Fibroblast of lung (primary cell): ENCODE data around the gene IL5RA. TPM values are rescaled to one million over a fixed set of nuclear protein-coding genes. Genes with fewer than 3 reads are reported as not detected.

Experiments
- DNase-seq, 2 donors: peaks; one replicate each; pipeline versions ENCODE4 v3.0.0 to v3.0.0-alpha.2; 2010; ENCODE audit warnings: low read depth in 2 of 2
- H2AFZ ChIP-seq: 2 replicates; pipeline ENCODE4 v1.5.1; 2012; ENCODE audit warnings: low read length, control low read depth, inconsistent platforms
- H3K27ac ChIP-seq: 2 replicates; pipeline ENCODE4 v1.5.1; 2011; ENCODE audit warnings: low read length, control low read depth; ENCODE audit not compliant: insufficient read depth
- H3K27me3 ChIP-seq: 2 replicates; pipeline ENCODE4 v1.5.1; 2011; ENCODE audit warnings: mild to moderate bottlenecking, low read length; ENCODE audit not compliant: control insufficient read depth, insufficient read depth
- H3K36me3 ChIP-seq: 2 replicates; pipeline ENCODE4 v1.5.1; 2011; ENCODE audit warnings: low read length; ENCODE audit not compliant: control insufficient read depth, insufficient read depth
- H3K4me1 ChIP-seq: 2 replicates; pipeline ENCODE4 v1.5.1; 2011; ENCODE audit warnings: low read length; ENCODE audit not compliant: control insufficient read depth, insufficient read depth; ENCODE audit errors: extremely low read depth
- H3K4me2 ChIP-seq: 2 replicates; pipeline ENCODE4 v1.5.1; 2011; ENCODE audit warnings: low read length, control low read depth; ENCODE audit not compliant: insufficient read depth; ENCODE audit errors: extremely low read depth
- H3K4me3 ChIP-seq, 4 experiments: fragments of 200-600 bp in 1 of 4; sonication (generic) in 1 of 4; replicated peaks in 1 of 4; 2 replicates each; pipeline ENCODE4 v1.5.1; 2011 to 2016; ENCODE audit warnings: low read length in 4 of 4, low read depth in 3 of 4, mild to moderate bottlenecking in 3 of 4, control low read depth in 2 of 4, inconsistent platforms in 1 of 4, mixed read lengths in 1 of 4; ENCODE audit not compliant: insufficient read depth in 1 of 4; ENCODE audit errors: control extremely low read depth in 1 of 4
- H3K79me2 ChIP-seq: 2 replicates; pipeline ENCODE4 v1.5.1; 2012; ENCODE audit warnings: mild to moderate bottlenecking, low read length, inconsistent platforms; ENCODE audit not compliant: control insufficient read depth, insufficient read depth
- H3K9ac ChIP-seq: 2 replicates; pipeline ENCODE4 v1.5.1; 2011; ENCODE audit warnings: mild to moderate bottlenecking, low read length, control low read depth; ENCODE audit not compliant: insufficient read depth
- H3K9me3 ChIP-seq: 2 replicates; pipeline ENCODE4 v1.5.1; 2012; ENCODE audit warnings: low read depth, low read length; ENCODE audit not compliant: control insufficient read depth, insufficient read depth
- H4K20me1 ChIP-seq: 2 replicates; pipeline ENCODE4 v1.5.1; 2011; ENCODE audit warnings: low read length; ENCODE audit not compliant: control insufficient read depth, insufficient read depth; ENCODE audit errors: extremely low read depth
- CTCF ChIP-seq, 2 donors: IDR thresholded peaks in 1 of 2; conservative IDR thresholded peaks in 1 of 2; 1 replicate in 1 of 2; 2 replicates in 1 of 2; pipeline ENCODE4 v1.5.1; 2011 to 2012; ENCODE audit warnings: low read length in 2 of 2, control low read depth in 1 of 2, inconsistent platforms in 1 of 2, low read depth in 1 of 2, mild to moderate bottlenecking in 1 of 2
- EZH2 ChIP-seq: IDR thresholded peaks from 2 replicates; pipeline ENCODE4 v1.5.1; 2012; ENCODE audit warnings: low read length, control low read depth, mild to moderate bottlenecking; ENCODE audit errors: missing control alignments
- polyA minus RNA-seq: library from RNA; depleted of rRNA, polyadenylated mRNA; stranded (reverse); fragments of >200 nt; gene quantifications from 2 replicates; pipeline ENCODE4 v1.2.3, GENCODE V29; 2011; ENCODE audit warnings: low replicate concordance
- polyA plus RNA-seq, 2 donors: library from polyadenylated mRNA; depleted of rRNA in 1 of 2; stranded (reverse) in 1 of 2; unstranded in 1 of 2; fragments of >200 nt; gene quantifications; 2 replicates each; pipeline ENCODE4 v1.2.1, GENCODE V29; 2011 to 2012; ENCODE audit warnings: missing spikeins in 1 of 2
- total RNA-seq: library from RNA; depleted of rRNA; stranded (reverse); fragments of >200 nt; gene quantifications from 2 replicates; pipeline ENCODE4 v1.2.1, GENCODE V29; 2014

Gene IL5RA
- total RNA-seq (not detected in 2 replicates), polyA plus RNA-seq (not detected in 2 replicates), polyA minus RNA-seq (not detected in 2 replicates)
- not detected in 2 replicates for polyA plus RNA-seq (2012)

- no peaks in the 10 kb centered on the region for H3K9me3 ChIP-seq
- no peak within 1 kb of the TSS for H3K9ac ChIP-seq
- TF ChIP-seq CTCF (conservative IDR thresholded peaks at IDR 0.05 in 1 of 2, IDR thresholded peaks at IDR 0.05 in 1 of 2; ENCODE audit: low read depth in 1 of 2, low read length in 2 of 2) (no peak), EZH2 (no peak)
- H3K4me1 ChIP-seq, result no peaks in the 10 kb centered on the region
- no peaks in the 10 kb centered on the region for H3K27me3 ChIP-seq
- H3K4me3 ChIP-seq, result peak within 1 kb of the TSS in 2 of 4 experiments; percentile 4 to 43
- H4K20me1 ChIP-seq, result no peaks in the 10 kb centered on the region
- H3K4me2 ChIP-seq, result no peak within 1 kb of the TSS
- no peak within 1 kb of the TSS for H2AFZ ChIP-seq
- no peak within 1 kb of the TSS for H3K27ac ChIP-seq
- no peaks in the 10 kb centered on the region for H3K36me3 ChIP-seq
- DNase-seq, result peak in 1 of 2 donors; percentile 15
- no peaks in the 10 kb centered on the region for H3K79me2 ChIP-seq
These were observed at the start of gene IL5RA for GRCh38 chr3:3110299-3110630. Gene IL5RA, minus strand, starts transcription at chr3:3110374. Its CDS starts 5,390 bp downstream, at chr3:3104984.

DNA sequence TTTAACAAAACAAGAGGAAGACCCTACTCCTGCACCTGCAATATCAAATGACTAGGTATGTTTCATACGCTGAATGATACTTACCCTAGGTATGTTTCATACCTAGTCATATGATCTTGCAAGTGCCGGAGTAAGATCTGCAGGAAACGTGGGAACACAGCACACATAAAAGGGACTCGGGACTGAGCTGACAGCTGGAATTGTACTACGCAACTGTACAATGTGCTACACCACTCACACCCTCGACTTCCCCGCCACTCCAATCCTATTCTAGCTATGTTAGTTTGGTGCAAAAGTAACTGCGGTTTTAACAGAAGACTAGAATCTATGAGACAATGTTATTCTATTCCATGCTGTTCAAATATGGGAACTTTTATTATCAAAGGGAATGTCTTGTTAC lies 47.3 kb upstream of the IL5RA start:
- no peaks in the 10 kb centered on the region for H3K9me3 ChIP-seq
- no peak overlapping the region for H3K27ac ChIP-seq
- H4K20me1 ChIP-seq, result no peaks in the 10 kb centered on the region
- H3K9ac ChIP-seq, result no peak overlapping the region
- H3K79me2 ChIP-seq, result no peaks in the 10 kb centered on the region
- H3K36me3 ChIP-seq, result peaks cover 2% of the 10 kb centered on the region
- H3K4me1 ChIP-seq, result no peaks in the 10 kb centered on the region
- H3K27me3 ChIP-seq, result no peaks in the 10 kb centered on the region
- no peak overlapping the region for H3K4me3 ChIP-seq
- H2AFZ ChIP-seq, result no peak overlapping the region
- H3K4me2 ChIP-seq, result no peak overlapping the region
- no peak for TF ChIP-seq EZH2
- no peak for TF ChIP-seq CTCF (conservative IDR thresholded peaks at IDR 0.05 in 1 of 2, IDR thresholded peaks at IDR 0.05 in 1 of 2; ENCODE audit: low read depth in 1 of 2, low read length in 2 of 2)
- DNase-seq, result no peak

GRCh38 chr3:3154879-3155610 lies 44.9 kb upstream of the IL5RA start:
- no peak overlapping the region for H3K27ac ChIP-seq
- no peaks in the 10 kb centered on the region for H3K27me3 ChIP-seq
- H3K9ac ChIP-seq, result no peak overlapping the region
- H3K4me3 ChIP-seq, result no peak overlapping the region
- no peaks in the 10 kb centered on the region for H4K20me1 ChIP-seq
- DNase-seq, result peak in 1 of 2 donors; percentile 22
- H3K36me3 ChIP-seq, result peaks cover 4% of the 10 kb centered on the region
- H3K4me1 ChIP-seq, result no peaks in the 10 kb centered on the region
- no peaks in the 10 kb centered on the region for H3K9me3 ChIP-seq
- TF ChIP-seq EZH2 (no peak), CTCF (conservative IDR thresholded peaks at IDR 0.05 in 1 of 2, IDR thresholded peaks at IDR 0.05 in 1 of 2; ENCODE audit: low read depth in 1 of 2, low read length in 2 of 2) (no peak)
- H3K79me2 ChIP-seq, result no peaks in the 10 kb centered on the region
- H2AFZ ChIP-seq, result no peak overlapping the region
- no peak overlapping the region for H3K4me2 ChIP-seq
